Activated CD8-positive, alpha-beta memory T cell treated with anti-CD3 and anti-CD28 coated beads for 1 hour (primary cell): Measurements from ENCODE around the gene MYO18A.
"Not testable (repeated sequence)": the region's sequence is repeated elsewhere in the genome, so short reads cannot be mapped to it uniquely, and the experiment has no call there.

ENCODE experiments used
- DNase-seq, 2 donors: peaks; one replicate each; pipeline ENCODE4 v3.0.0-alpha.2; 2020; ENCODE audit warnings: low read depth in 1 of 2; ENCODE audit errors: extremely low read depth in 1 of 2

The MYO18A gene

DNA sequence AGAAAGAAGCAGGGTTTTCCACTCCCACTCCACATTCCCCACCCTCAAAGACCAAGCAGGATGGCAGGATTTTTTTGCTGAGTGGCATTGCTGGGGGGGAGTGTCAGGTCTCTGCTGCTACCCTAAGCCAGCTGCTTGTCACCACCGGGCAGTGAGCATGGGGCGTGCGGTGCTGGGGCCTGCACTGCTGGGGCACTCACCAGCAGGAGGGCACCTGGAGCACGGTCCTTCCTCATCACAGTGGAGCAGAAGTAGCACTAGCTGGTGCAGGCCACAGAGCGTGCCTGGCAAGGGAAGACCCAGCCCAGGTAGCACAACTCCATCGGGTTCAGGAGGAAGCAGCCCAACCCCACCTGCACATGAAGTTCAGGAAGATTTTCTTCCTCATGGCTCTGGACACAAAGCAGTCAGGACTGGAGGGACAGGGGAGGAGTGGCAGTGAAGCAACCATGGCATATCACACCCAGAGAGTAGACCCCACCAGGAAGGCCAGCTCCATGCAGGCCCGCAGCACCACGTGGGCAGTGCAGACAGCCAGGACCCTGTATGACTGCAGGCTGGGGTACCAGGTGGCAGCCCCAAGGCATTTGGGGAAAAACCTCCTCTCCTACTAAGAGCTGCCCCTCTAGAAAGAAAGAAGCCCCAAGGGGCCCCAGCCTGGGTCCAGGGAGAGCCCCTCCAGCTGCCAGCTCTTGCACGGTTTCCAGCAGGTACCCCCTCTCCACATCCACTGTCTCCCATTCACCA is 16.7 kb upstream of the MYO18A start:
- no peak for DNase-seq

DNA sequence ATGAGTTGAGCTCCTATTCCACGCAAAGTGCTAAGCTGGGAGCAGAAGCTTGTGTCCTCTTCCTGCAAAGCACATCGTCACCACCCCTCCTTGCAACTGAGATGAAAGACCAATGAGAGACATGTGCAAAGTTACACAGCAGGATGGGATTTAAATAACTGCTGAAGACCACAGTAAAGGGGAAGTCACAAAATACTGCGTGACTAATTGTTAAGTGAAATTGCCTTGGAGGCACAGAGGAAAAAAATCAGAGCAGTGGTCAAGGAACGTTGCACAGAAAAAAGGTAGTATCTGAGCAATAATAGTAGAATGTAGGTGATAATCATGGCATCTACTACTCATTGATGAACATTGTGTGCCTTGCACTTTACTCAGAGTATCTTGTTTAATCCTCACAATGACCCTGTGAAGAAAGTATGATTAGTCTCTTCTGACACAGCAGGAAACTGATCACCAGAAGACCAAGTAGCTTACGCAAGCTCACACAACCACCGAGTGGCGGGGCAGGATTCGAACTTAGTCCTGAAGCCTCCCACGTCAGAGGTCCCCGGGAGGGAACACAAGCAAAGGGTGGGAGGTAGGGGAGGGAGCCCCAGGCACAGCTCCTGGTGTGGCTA is 15.4 kb upstream of the MYO18A start:
- no peak for DNase-seq

DNA sequence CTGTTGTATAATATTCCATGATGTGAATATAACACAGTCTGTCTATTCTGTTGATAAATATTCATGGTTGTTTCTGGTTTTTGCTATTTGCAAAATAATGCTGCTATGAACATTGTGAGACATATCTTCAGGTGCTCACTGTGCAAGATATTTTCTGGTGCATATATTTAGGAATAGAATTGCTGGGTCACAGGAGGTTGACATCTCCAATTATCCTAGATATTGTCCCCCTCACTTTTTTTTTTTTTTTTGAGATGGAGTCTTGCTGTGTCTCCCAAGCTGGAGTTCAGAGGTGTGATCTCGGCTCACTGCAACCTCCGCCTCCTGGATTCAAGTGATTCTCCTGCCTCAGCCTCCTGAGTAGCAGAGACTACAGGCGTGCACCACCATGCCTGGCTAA is 14.5 kb upstream of the MYO18A start:
- DNase-seq = no peak

DNA sequence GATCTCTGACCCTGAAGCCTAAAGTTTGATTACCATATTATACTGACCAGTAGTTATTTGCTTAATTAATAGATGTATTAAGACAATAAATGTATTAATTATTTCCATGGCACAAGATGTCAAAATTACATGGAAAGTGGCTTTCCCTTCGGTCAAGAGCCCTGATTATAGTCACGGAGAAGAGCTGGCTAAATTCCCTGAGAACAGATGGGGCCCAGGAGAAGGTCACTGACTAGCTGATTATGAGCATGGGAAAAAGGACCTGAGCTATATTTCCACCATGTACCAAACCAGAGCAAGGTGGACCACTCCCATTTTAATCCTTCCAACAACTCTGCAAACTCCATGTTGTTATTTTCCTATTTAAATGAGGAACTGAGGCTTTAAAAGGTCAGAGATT is 12.9 kb upstream of the MYO18A start:
- no peak for DNase-seq

DNA sequence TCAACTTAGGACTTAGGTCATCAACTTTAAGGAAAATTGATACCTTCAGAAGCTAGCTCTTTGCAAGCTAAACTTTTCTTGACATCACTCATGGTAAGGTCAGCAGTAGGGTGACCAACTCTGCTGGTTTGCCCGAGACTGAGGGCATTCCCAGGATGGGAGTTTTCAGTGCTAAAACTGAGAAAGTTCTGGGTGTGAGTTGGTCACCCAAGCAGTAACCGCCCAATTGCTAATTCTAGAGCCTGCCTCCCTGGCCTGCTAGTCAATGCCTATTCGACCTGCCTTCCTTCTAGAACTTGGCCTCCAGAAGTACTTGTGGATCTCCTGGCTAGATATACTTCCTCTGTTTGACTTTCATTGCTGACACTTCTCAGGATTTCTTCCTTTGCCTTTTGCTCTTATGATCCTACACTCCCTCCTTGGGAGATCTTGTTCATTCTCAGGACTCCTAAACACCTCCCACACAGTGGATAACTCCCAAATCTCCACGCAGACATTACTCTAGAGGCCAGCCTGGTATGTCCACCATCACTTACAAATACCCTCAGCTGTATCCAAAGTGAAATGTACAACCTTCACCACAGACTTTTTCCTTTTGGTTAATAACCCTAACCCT is 10.5 kb upstream of the MYO18A start:
- DNase-seq = no peak

DNA sequence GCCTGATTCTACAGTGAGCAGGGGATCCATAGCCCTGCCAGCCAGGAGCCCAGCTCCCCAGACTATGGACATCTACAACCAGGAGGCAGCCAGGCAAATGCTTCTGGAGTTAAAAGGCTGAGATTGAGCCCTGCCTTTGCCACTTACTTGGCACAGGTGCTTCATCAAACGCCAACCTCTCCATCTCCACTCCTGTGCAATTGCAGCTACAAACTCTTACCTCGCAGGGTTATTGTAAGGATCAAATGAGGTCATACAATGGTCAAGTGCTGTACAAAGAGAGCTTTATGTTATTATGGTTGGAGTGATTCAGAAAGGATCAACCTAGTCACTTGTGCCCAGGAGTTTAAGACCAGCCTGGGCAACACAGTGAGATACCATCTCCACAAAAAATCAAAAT is 9.8 kb upstream of the MYO18A start:
- DNase-seq = no peak

GRCh38 chr17:29189355-29189754 is 9.2 kb upstream of the MYO18A start:
- DNase-seq = no peak

DNA sequence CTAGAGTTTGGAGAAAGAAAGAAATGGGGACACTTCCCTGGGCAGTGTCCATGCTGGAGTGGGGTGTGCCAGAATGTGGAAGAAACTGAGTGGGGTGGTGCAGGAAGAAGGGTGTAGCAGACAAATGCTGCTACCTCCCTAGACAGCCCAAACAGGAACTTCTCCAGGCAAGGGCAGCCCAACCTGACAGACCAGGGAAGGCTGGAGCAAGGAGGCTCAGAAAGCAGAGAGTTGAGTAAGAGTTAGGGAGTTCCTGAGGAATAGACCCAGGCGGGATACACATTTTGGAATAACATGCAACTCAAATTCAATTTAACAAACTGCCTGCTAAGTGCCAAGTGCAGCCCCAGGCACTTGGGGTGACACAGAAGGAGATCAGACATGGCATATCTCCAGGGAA is 1.0 kb upstream of the MYO18A start:
- no peak for DNase-seq

DNA sequence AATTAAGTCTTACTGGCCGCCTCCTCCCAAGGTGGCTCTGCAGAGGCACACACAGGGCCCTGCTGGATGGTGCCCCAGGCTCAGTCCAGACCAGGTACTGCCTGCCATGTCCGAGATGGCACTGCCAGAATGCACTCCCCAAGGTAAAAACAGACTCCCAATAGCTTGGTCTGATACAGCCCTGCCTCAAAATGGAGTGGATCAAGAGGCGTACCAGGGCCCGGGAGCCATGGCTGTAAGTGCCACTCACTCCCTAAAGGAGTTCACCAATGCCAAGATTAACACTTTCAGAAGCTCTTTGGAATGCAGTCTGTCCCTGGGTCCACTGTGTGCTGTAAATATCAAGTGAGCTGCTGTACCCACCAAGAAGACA is 576 bp upstream of the MYO18A start:
- no peak for DNase-seq

DNA sequence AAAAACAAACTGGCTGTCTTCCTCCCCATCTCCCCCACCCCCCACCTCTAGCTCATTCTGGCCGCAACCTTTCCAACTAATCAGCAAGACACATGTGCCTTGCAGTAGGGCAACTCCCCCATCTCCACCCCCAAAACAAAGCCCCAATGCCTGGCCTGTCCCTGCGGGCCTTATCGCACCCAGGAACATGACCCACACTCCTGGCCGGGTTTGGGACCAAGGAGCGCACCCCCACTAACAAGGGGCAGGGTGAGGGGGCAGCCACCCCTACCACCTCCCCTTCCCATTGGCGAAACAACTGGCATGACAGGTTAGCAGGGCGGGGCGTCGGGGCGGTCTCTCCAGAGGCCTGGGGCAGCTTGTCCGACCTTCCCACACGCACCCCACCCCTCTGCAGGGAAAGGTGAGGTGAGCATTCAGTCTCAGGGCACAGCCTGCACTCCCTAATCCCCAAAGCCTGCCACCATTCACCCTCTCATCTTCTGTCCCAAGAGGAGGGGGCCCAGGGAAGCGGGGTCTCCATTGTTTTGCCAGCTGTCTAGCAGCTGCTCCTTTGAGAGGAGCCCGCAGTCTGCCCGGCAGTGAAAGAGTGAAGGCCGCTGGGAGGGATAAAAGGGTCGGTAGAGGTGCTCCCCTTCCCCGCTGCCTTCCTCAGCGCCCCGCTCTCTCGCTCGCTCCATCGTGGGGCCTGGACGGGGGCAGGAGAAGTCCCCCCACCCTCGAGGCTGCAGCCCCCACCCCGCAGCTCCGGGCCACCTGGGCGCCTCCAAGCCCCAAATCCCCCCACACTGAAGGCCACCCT is 765 bp downstream of the MYO18A start:
- DNase-seq = no peak

DNA sequence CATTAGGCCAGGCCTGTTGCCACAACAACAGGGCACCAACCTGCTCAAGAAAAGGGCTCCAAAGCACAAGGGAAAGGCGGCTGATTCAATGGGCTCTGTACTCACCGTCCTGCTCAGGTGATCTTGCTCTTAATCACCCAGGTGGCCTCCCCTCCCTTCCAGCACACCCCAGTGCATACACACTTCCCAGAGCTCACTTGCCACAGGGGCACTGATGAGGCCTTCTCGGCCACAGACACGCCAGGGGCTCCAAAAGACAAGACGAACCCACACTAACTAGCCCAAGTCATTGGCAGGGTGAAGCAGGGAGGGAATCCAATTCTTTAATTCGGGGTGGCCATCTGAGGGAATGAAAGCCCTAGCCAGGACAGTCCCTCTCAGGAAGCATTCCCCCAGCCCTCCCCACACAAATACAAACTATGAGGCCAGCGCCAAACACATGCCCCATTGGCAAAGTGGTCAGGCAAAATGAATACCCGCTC is 1.4 kb downstream of the MYO18A start:
- DNase-seq = no peak

GRCh38 chr17:29177871-29178749 is 2.1 kb downstream of the MYO18A start:
- no peak for DNase-seq

GRCh38 chr17:29177541-29177870 is 2.7 kb downstream of the MYO18A start:
- DNase-seq = no peak

GRCh38 chr17:29176558-29177351 is 3.4 kb downstream of the MYO18A start:
- DNase-seq = peak in 1 of 2 donors; percentile 33

DNA sequence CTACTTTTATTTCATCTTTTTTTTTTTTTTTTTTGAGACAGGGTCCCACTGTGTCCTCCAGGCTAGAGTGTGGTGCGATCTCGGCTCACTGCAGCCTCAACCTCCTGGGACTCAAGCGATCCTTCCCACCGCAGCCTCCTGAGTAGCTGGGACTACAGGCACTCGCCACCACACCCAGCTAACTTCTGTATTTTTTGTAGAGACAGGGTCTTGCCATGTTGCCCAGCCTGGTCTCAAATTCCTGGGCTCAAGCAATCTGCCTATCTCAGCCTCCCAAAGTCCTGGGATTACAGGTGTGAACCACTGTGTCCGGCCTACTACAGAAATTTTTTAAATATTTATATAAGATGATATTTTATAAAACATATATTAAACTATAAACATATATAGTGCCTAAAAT is 4.8 kb downstream of the MYO18A start:
- no peak for DNase-seq

- DNase-seq = no peak
These were observed 7.6 kb downstream of the MYO18A start for GRCh38 chr17:29172589-29172988.

DNA sequence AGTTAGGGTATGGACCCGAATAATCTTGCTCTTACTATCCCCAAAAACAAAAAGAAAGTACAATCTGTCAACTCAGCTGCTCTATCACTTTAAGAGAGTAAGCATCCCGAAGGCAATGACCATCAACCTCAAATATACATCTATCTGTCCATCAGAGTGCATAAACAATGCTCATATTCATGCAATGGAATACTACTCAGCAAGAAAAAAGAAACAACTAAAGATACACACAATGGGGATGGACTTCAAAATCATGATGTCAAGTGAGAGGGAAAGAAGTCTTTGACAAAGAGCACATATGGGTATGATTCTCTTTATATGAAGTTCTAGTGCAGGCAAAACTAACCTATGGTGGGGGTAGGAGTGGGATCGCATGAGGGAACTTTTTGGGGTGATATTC is 9.5 kb downstream of the MYO18A start:
- DNase-seq = no peak

DNA sequence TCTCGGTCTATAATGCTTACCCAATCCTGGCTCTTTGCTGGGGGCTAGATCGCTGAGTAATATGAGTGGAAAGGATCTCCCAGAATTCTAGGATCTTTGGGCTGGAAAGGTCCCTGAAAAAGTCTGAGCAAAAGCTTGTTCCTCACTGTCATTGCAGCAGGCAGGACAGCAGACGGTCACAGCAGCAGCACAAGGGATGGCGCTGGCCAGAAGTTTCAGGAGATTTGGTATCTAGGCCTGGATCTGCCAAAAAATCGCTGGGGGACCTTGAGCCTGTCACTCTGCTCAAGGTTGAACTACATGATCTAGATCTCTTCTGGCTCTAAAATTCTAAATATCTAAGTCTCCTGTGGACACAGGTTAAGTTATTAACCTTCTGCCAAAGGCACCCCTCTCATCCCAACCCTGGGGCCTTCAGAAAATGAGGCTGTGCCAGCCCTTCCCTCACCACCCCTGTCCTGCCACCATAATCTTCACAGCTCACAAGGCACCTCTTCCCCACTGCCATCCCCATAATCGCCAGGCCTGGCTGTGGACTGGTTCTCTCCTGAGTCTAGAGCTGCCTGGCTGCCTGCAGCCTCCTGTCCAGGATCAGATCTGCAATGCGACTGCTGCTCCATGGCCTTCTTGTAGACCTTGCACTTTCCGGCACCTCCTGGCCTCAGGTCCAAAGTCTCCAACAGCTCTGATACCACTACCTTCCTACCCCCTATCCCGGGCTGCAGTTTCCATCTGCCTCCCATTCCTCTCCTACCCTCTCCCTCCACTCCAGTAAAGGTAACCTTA is 10.2 kb downstream of the MYO18A start:
- DNase-seq = no peak

DNA sequence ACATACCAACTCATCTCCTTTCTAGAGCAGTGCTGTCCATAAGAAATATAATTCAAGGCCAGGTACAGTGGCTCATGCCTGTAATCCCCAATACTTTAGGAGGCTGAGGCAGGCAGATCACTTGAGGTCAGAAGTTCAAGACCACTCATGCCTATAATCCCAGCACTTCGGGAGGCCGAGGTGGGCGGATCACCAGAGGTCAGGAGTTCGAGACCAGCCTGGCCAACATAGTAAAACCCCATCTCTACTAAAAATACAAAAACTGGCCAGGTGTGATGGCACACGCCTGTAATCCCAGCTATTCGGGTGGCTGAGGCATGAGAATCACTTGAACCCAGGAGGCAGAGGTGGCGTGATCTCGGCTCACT is 11.5 kb downstream of the MYO18A start:
- not testable (repeated sequence) for DNase-seq
